Tibial nerve (tissue), 3 donors: ENCODE measurements around the gene TMEM61.

Source experiments
- POLR2A ChIP-seq, 2 donors: fragments of 450-650 bp; IDR thresholded peaks; one replicate each; pipeline ENCODE4 v1.6.1; 2017; ENCODE audit warnings: antibody characterized with exemption in 2 of 2, mild to moderate bottlenecking in 2 of 2, moderate library complexity in 2 of 2
- TF ChIP-seq, protein P1 (sequence below), 5 experiments: fragments of 200-600 bp in 3 of 5; fragments of 450-650 bp in 2 of 5; sonication (generic) in 3 of 5; IDR thresholded peaks; one replicate each; pipeline ENCODE4 v1.5.1; 2016 to 2019; ENCODE audit warnings: antibody characterized with exemption in 5 of 5, mild to moderate bottlenecking in 3 of 5, moderate library complexity in 2 of 5

DNA sequence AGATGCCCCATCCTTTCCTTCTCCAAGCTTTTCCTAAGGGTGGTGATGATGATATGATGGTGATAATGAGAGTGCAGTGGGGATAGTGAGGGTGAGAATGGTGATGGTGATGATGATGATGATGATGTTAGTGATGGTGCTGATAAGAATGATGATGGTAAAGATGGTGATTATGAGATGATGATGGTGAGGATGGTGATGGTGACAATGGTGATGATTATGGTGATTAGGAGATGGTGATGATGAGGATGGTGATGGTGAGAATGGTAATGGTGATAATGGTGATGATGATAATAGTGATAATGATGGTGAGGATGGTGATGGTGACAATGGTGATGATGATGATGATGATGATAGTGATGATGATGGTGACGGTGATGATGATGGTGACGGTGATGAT is 22.3 kb downstream of the TMEM61 start:
- TF ChIP-seq, protein P1, sequence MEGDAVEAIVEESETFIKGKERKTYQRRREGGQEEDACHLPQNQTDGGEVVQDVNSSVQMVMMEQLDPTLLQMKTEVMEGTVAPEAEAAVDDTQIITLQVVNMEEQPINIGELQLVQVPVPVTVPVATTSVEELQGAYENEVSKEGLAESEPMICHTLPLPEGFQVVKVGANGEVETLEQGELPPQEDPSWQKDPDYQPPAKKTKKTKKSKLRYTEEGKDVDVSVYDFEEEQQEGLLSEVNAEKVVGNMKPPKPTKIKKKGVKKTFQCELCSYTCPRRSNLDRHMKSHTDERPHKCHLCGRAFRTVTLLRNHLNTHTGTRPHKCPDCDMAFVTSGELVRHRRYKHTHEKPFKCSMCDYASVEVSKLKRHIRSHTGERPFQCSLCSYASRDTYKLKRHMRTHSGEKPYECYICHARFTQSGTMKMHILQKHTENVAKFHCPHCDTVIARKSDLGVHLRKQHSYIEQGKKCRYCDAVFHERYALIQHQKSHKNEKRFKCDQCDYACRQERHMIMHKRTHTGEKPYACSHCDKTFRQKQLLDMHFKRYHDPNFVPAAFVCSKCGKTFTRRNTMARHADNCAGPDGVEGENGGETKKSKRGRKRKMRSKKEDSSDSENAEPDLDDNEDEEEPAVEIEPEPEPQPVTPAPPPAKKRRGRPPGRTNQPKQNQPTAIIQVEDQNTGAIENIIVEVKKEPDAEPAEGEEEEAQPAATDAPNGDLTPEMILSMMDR (IDR thresholded peaks at IDR 0.05) = no peak
- TF ChIP-seq POLR2A (IDR thresholded peaks at IDR 0.05) = no peak
